MCF 10A (cell line): ENCODE results near the gene RAPGEFL1. TPM values are rescaled to one million over a fixed set of nuclear protein-coding genes. Genes with fewer than 3 reads are reported as not detected.
"Not testable (repeated sequence)": the region's sequence is repeated elsewhere in the genome, so short reads cannot be mapped to it uniquely, and the experiment has no call there.

ENCODE experiments used
- BruUV-seq: library from RNA; stranded (reverse); fragments of 400-500 nt; replicated peaks from 2 replicates; lab custom pipeline; 2021; lab: Mats Ljungman, UMichigan
- CTCF ChIA-PET: fragments of 300-600 bp; sonication (Branson Sonifier 250); formaldehyde crosslinking; extraction: SDS; loops from one replicate; lab custom pipeline; 2021; ENCODE audit warnings: antibody characterized with exemption, inconsistent platforms; lab: Yijun Ruan, JAX
- POLR2A ChIA-PET: fragments of 300-600, 350-650 bp; sonication (Branson Sonifier 250); formaldehyde crosslinking; extraction: SDS; loops from one replicate; lab custom pipeline; 2020; ENCODE audit warnings: antibody characterized with exemption, inconsistent platforms; lab: Yijun Ruan, JAX
- DNase-seq: peaks from one replicate; pipeline ENCODE4 v3.0.0-alpha.2; 2018; ENCODE audit not compliant: unreplicated experiment
- H3K27ac Mint-ChIP-seq: one replicate; pipeline ENCODE4 v1.8.0; 2022; ENCODE audit warnings: mild to moderate bottlenecking, low read depth, mixed read lengths; ENCODE audit not compliant: unreplicated experiment
- H3K27me3 Mint-ChIP-seq: one replicate; pipeline ENCODE4 v1.8.0; 2022; ENCODE audit warnings: mixed read lengths; ENCODE audit not compliant: insufficient read depth, unreplicated experiment
- H3K36me3 Mint-ChIP-seq: one replicate; pipeline ENCODE4 v1.8.0; 2022; ENCODE audit warnings: mild to moderate bottlenecking, moderate library complexity, mixed read lengths; ENCODE audit not compliant: insufficient read depth, unreplicated experiment
- H3K4me1 Mint-ChIP-seq: one replicate; pipeline ENCODE4 v1.8.0; 2022; ENCODE audit warnings: mixed read lengths; ENCODE audit not compliant: insufficient read depth, unreplicated experiment
- H3K4me3 Mint-ChIP-seq: one replicate; pipeline ENCODE4 v1.8.0; 2022; ENCODE audit warnings: mild to moderate bottlenecking, moderate library complexity, mixed read lengths; ENCODE audit not compliant: unreplicated experiment
- H3K9me3 Mint-ChIP-seq: one replicate; pipeline ENCODE4 v1.8.0; 2022; ENCODE audit warnings: mixed read lengths; ENCODE audit not compliant: unreplicated experiment
- intact Hi-C: fragments of 100-400 bp; cut with micrococcal nuclease; formaldehyde crosslinking; loops from 2 replicates; pipeline ENCODE4 v1.14.1; 2022
- total RNA-seq: library from RNA; stranded (reverse); gene quantifications from 2 replicates; pipeline ENCODE4 v1.2.3, GENCODE V29; 2022
- TF ChIP-seq, protein P1 (sequence below): fragments of 200-600 bp; IDR thresholded peaks from one replicate; pipeline ENCODE4 v1.8.0; 2022; ENCODE audit warnings: antibody characterized with exemption, mild to moderate bottlenecking; ENCODE audit not compliant: unreplicated experiment

The RAPGEFL1 gene
- total RNA-seq, 1 experiment from 2014 or later, result 5.6 TPM

- H3K4me1 Mint-ChIP-seq, result peaks cover 23% of the 10 kb centered on the region
- no peaks in the 10 kb centered on the region for H3K9me3 Mint-ChIP-seq
- peaks cover 5% of the 10 kb centered on the region for H3K36me3 Mint-ChIP-seq
- intact Hi-C loops, result no loop called here
- no peaks in the 10 kb centered on the region for H3K27me3 Mint-ChIP-seq
- no peak for DNase-seq
- H3K4me3 Mint-ChIP-seq, result no peak overlapping the region
- CTCF ChIA-PET, result interaction anchor here (1.1 to 5.9 kb wide), 3 partner anchors 9 to 217 kb away, joined by 3 to 131 read pairs (median 3); partner anchors contain the start of gene CDC6
- TF ChIP-seq, protein P1, sequence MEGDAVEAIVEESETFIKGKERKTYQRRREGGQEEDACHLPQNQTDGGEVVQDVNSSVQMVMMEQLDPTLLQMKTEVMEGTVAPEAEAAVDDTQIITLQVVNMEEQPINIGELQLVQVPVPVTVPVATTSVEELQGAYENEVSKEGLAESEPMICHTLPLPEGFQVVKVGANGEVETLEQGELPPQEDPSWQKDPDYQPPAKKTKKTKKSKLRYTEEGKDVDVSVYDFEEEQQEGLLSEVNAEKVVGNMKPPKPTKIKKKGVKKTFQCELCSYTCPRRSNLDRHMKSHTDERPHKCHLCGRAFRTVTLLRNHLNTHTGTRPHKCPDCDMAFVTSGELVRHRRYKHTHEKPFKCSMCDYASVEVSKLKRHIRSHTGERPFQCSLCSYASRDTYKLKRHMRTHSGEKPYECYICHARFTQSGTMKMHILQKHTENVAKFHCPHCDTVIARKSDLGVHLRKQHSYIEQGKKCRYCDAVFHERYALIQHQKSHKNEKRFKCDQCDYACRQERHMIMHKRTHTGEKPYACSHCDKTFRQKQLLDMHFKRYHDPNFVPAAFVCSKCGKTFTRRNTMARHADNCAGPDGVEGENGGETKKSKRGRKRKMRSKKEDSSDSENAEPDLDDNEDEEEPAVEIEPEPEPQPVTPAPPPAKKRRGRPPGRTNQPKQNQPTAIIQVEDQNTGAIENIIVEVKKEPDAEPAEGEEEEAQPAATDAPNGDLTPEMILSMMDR, result no peak
- no peak overlapping the region for H3K27ac Mint-ChIP-seq
- POLR2A ChIA-PET, result interaction anchor here (0.6 to 1.8 kb wide), 3 partner anchors 9 to 97 kb away, joined by 3 to 4 read pairs (median 3); no protein-coding TSS in a partner anchor
- BruUV-seq, result no TSS peak
Observed at GRCh38 chr17:40197550-40197949, 20.3 kb downstream of the RAPGEFL1 start.

DNA sequence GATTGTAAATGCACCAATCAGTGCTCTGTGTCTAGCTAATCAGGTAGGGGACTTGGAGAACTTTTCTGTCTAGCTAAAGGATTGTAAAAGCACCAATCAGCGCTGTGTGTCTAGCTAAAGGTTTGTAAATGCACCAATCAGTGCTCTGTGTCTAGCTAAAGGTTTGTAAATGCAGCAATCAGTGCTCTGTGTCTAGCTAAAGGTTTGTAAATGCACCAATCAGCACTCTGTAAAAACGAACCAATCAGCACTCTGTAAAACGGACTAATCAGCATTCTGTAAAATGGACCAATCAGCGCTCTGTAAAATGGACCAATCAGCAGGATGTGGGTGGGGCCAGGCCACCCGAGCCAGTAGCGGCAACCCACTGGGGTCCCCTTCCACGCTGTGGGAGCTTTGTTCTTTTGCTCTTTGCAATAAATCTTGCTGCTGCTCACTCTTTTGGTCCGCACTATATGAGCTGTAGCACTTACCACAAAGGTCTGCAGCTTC is 20.7 kb downstream of the RAPGEFL1 start:
- ChIA-PET POLR2A (interaction anchor here (0.6 to 2.0 kb wide), 5 partner anchors 9 to 97 kb away, joined by 3 to 9 read pairs (median 4); no protein-coding TSS in a partner anchor), CTCF (interaction anchor here (1.1 to 5.9 kb wide), 3 partner anchors 9 to 217 kb away, joined by 3 to 131 read pairs (median 3); partner anchors contain the start of gene CDC6)
- H3K4me3 Mint-ChIP-seq, H3K9me3 Mint-ChIP-seq, BruUV-seq, H3K36me3 Mint-ChIP-seq, intact Hi-C loops, DNase-seq, H3K27me3 Mint-ChIP-seq, H3K27ac Mint-ChIP-seq: not testable (repeated sequence)
- H3K4me1 Mint-ChIP-seq, result peaks cover 23% of the 10 kb centered on the region

GRCh38 chr17:40198576-40198975 is 21.3 kb downstream of the RAPGEFL1 start:
- Mint-ChIP-seq H3K4me1 (peaks cover 23% of the 10 kb centered on the region), H3K27me3 (no peaks in the 10 kb centered on the region), H3K9me3 (no peaks in the 10 kb centered on the region), H3K36me3 (peaks cover 5% of the 10 kb centered on the region), H3K4me3 (no peak overlapping the region), H3K27ac (no peak overlapping the region)
- DNase-seq, result no peak
- CTCF ChIA-PET, result interaction anchor here (1.1 to 5.9 kb wide), 4 partner anchors 10 to 216 kb away, joined by 3 to 131 read pairs (median 5); partner anchors contain the start of gene CDC6
- BruUV-seq, result no TSS peak
- TF ChIP-seq, protein P1, result no peak
- POLR2A ChIA-PET, result interaction anchor here (1.7 to 3.0 kb wide), 5 partner anchors 10 to 92 kb away, joined by 4 to 9 read pairs (median 9); partner anchors contain the start of gene CDC6
- intact Hi-C loops, result no loop called here

DNA sequence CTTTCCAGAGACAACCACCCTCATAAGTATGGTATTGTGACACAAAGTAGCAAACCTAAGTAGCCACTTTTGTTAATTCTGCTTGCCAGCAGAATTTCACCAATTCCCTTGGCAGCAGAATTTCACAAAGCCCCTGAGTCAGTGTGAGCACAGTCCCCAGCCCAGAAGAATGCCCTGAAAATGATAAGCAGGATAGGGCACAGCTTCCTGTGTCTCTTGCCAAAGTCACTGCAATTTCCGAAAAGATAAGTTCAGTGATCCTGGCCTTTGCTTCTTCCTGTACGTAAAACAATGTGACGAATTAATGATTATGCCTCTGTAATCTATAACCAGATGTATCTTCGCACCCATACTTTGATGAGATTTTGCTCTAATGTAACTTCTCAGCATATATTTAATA is 25.9 kb downstream of the RAPGEFL1 start:
- no peak overlapping the region for H3K27ac Mint-ChIP-seq

DNA sequence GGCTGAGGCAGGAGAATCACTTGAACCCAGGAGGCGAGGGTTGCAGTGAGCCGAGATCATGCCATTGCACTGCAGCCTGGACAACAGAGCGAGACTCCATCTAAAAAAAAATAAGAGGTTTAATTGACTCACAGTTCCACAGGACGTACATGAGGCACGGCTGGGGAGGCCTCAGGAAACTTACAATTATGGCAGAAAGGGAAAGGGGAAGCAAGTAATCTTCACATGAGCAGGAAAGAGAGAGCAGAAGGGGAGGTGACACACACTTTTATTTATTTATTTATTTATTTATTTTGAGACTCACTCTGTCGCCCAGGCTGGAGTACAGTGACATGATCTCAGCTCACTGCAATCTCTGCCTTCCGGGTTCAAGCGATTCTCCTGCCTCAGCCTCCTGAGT is 28.9 kb downstream of the RAPGEFL1 start:
- intact Hi-C loops, H3K4me1 Mint-ChIP-seq, H3K36me3 Mint-ChIP-seq, BruUV-seq, H3K9me3 Mint-ChIP-seq, H3K27ac Mint-ChIP-seq, DNase-seq, CTCF ChIA-PET, H3K27me3 Mint-ChIP-seq, H3K4me3 Mint-ChIP-seq: not testable (repeated sequence)
- POLR2A ChIA-PET, result interaction anchor here (0.6 kb wide), 1 partner anchor 88 kb away, joined by 3 read pairs; no protein-coding TSS in a partner anchor

More for the DNA sequence above, 25.9 kb downstream of the RAPGEFL1 start:
- H3K36me3 Mint-ChIP-seq, result no peaks in the 10 kb centered on the region
- TF ChIP-seq, protein P1, result no peak
- CTCF ChIA-PET, result interaction anchor here (0.6 to 5.9 kb wide), 9 partner anchors 11 to 331 kb away, joined by 3 to 131 read pairs (median 5); partner anchors contain the start of genes CDC6 and WIPF2
- H3K9me3 Mint-ChIP-seq, result no peaks in the 10 kb centered on the region
- no peak for DNase-seq
- intact Hi-C loops, result loop anchor here (2.0 kb wide), 1 partner anchor 152 kb away; no protein-coding TSS in a partner anchor
- POLR2A ChIA-PET, result interaction anchor here (0.9 to 2.4 kb wide), 3 partner anchors 8 to 85 kb away, joined by 3 to 17 read pairs (median 5); partner anchors contain the start of genes CDC6 and WIPF2
- H3K4me3 Mint-ChIP-seq, result no peak overlapping the region
- no peaks in the 10 kb centered on the region for H3K27me3 Mint-ChIP-seq
- no TSS peak for BruUV-seq
- H3K4me1 Mint-ChIP-seq, result peaks cover 5% of the 10 kb centered on the region
